Ovary (tissue), 9 donors: ENCODE measurements around the gene RUNX1. TPM values are rescaled to one million over a fixed set of nuclear protein-coding genes. Genes with fewer than 3 reads are reported as not detected.

Experiments
- DNase-seq, 5 donors: peaks; one replicate each; pipeline ENCODE4 v3.0.0-alpha.2; 2019 to 2020
- H3K27ac ChIP-seq, 2 donors: fragments of 200-600 bp; one replicate each; pipeline versions ENCODE4 v1.5.1 to v1.8.0; 2019 to 2022
- H3K27me3 ChIP-seq: fragments of 200-600 bp; one replicate; pipeline ENCODE4 v1.8.0; 2022
- H3K36me3 ChIP-seq: fragments of 200-600 bp; sonication (generic); one replicate; pipeline ENCODE4 v1.5.1; 2019
- H3K4me1 ChIP-seq: one replicate; pipeline ENCODE4 v1.8.1; 2013; ENCODE audit warnings: mild to moderate bottlenecking, moderate library complexity; ENCODE audit not compliant: insufficient read depth
- H3K4me3 ChIP-seq: fragments of 200-600 bp; sonication (generic); one replicate; pipeline ENCODE4 v1.5.1; 2017
- H3K9me3 ChIP-seq, 2 donors: fragments of 200-600 bp in 1 of 2; sonication (generic) in 1 of 2; one replicate each; pipeline versions ENCODE4 v1.5.1 to v1.8.1; 2013 to 2019; ENCODE audit warnings: mild to moderate bottlenecking in 1 of 2, moderate library complexity in 1 of 2
- EP300 ChIP-seq: sonication (generic); formaldehyde crosslinking; IDR thresholded peaks from one replicate; pipeline ENCODE4 v1.6.1; 2017; ENCODE audit warnings: antibody characterized with exemption
- POLR2A ChIP-seq: fragments of 450-650 bp; IDR thresholded peaks from one replicate; pipeline ENCODE4 v1.6.1; 2017; ENCODE audit warnings: antibody characterized with exemption, mild to moderate bottlenecking, moderate library complexity
- WGBS, 3 donors: extraction: QIAGEN DNeasy Blood & Tissue Kit in 1 of 3; methylation state at CpG; one replicate each; pipeline versions ENCODE4 v1.1.5 to v1.1.7; 2013 to 2017; 5-methylcytosine and 5-hydroxymethylcytosine counted together
- intact Hi-C, 4 donors: fragments of 100-400 bp; cut with DNase I; formaldehyde crosslinking; loops; one replicate each; pipeline versions ENCODE4 v1.11.0 to v1.15.1; 2022 to 2023
- polyA plus RNA-seq, 2 donors: library from polyadenylated mRNA; stranded (reverse); fragments of 200-250 nt in 1 of 2; fragments of 350-450 nt in 1 of 2; fragmentation: Illumina TruSeq in 1 of 2; extraction: RNeasy Lipid Tissue Mini Kit (QIAGEN cat#74804) in 1 of 2; gene quantifications; one replicate each; pipeline ENCODE4 v1.2.3, GENCODE V29; 2013 to 2014
- total RNA-seq, 7 donors: library from RNA; depleted of rRNA in 2 of 7; stranded (reverse); fragments of >200 nt in 2 of 7; fragmentation: NEBNext Ultra II Directional in 3 of 7; extraction: Animal tissue kit (Norgen Biotek cat#: 25700) in 3 of 7; gene quantifications; one replicate each; pipeline versions ENCODE4 v1.1.0 to v1.2.4, GENCODE V29; 2016 to 2023
- TF ChIP-seq, protein P1 (sequence below), 3 donors: fragments of 450-650 bp in 2 of 3; fragments of 200-600 bp in 1 of 3; IDR thresholded peaks; one replicate each; pipeline versions ENCODE4 v1.5.1 to v1.8.0; 2016 to 2022; ENCODE audit warnings: antibody characterized with exemption in 3 of 3, mild to moderate bottlenecking in 1 of 3
- donor health status: DM: no; HTN: no; CAD: no; lungs with moderate emphysema.
- donor health status: DM: no; HTN: no; CAD: no.
- donor health status: Bipolar disorder and iron deficiency.
- donor health status: DM: yes; HTN: yes; CAD: no.
- donor health status: DM: no; HTN: no; CAD: no.
- donor health status: DM: yes; HTN: yes; CAD: no.

Gene RUNX1
- total and polyA plus RNA-seq, 9 donors, result 6.0 to 27.4 (median 17.8) TPM

GRCh38 chr21:34999397-34999941, 49.6 kb downstream of the RUNX1 start:
- intact Hi-C loops, result no loop called here
- no peaks in the 10 kb centered on the region for H3K27me3 ChIP-seq
- TF ChIP-seq POLR2A, result no peak
- TF ChIP-seq EP300, result no peak
- TF ChIP-seq, protein P1, sequence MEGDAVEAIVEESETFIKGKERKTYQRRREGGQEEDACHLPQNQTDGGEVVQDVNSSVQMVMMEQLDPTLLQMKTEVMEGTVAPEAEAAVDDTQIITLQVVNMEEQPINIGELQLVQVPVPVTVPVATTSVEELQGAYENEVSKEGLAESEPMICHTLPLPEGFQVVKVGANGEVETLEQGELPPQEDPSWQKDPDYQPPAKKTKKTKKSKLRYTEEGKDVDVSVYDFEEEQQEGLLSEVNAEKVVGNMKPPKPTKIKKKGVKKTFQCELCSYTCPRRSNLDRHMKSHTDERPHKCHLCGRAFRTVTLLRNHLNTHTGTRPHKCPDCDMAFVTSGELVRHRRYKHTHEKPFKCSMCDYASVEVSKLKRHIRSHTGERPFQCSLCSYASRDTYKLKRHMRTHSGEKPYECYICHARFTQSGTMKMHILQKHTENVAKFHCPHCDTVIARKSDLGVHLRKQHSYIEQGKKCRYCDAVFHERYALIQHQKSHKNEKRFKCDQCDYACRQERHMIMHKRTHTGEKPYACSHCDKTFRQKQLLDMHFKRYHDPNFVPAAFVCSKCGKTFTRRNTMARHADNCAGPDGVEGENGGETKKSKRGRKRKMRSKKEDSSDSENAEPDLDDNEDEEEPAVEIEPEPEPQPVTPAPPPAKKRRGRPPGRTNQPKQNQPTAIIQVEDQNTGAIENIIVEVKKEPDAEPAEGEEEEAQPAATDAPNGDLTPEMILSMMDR (IDR thresholded peaks at IDR 0.05), result no peak
- H3K36me3 ChIP-seq, result no peaks in the 10 kb centered on the region
- no peaks in the 10 kb centered on the region for H3K9me3 ChIP-seq
- peaks cover 2% of the 10 kb centered on the region for H3K4me1 ChIP-seq
- 27 to 40% (median 28%) methylated on average over 10 of the region's 10 CpGs for WGBS, 3 donors
- H3K4me3 ChIP-seq, result no peak overlapping the region
- no peak overlapping the region for H3K27ac ChIP-seq
- peak in 1 of 5 donors; percentile 42 for DNase-seq

GRCh38 chr21:34998176-34998575, 50.9 kb downstream of the RUNX1 start:
- Histone ChIP-seq H3K4me3 (no peak overlapping the region), H3K4me1 (peaks cover 2% of the 10 kb centered on the region), H3K27me3 (no peaks in the 10 kb centered on the region), H3K27ac (no peak overlapping the region), H3K9me3 (no peaks in the 10 kb centered on the region), H3K36me3 (no peaks in the 10 kb centered on the region)
- WGBS, 3 donors, result 58 to 74% (median 68%) methylated on average over 5 of the region's 5 CpGs
- DNase-seq, result no peak
- intact Hi-C loops, result no loop called here
- no peak for TF ChIP-seq EP300
- TF ChIP-seq, protein P1 (IDR thresholded peaks at IDR 0.05), result no peak
- TF ChIP-seq POLR2A, result no peak

GRCh38 chr21:34997294-34997693, 51.8 kb downstream of the RUNX1 start:
- H3K27ac ChIP-seq, result no peak overlapping the region
- H3K27me3 ChIP-seq, result no peaks in the 10 kb centered on the region
- no peaks in the 10 kb centered on the region for H3K36me3 ChIP-seq
- H3K4me1 ChIP-seq, result peaks cover 2% of the 10 kb centered on the region
- TF ChIP-seq POLR2A, result no peak
- TF ChIP-seq, protein P1 (IDR thresholded peaks at IDR 0.05), result no peak
- no peak for TF ChIP-seq EP300
- DNase-seq, result no peak
- 15 to 21% (median 17%) methylated on average over 4 of the region's 4 CpGs for WGBS, 3 donors
- intact Hi-C loops, result no loop called here
- H3K4me3 ChIP-seq, result no peak overlapping the region
- H3K9me3 ChIP-seq, result no peaks in the 10 kb centered on the region

- H3K27me3 ChIP-seq, result no peaks in the 10 kb centered on the region
- no peaks in the 10 kb centered on the region for H3K36me3 ChIP-seq
- H3K9me3 ChIP-seq, result no peaks in the 10 kb centered on the region
- 23 to 24% (median 23%) methylated on average over 8 of the region's 8 CpGs for WGBS, 3 donors
- no peak for TF ChIP-seq POLR2A
- TF ChIP-seq EP300, result no peak
- TF ChIP-seq, protein P1 (IDR thresholded peaks at IDR 0.05), result no peak
- no peak overlapping the region for H3K27ac ChIP-seq
- H3K4me1 ChIP-seq, result peaks cover 2% of the 10 kb centered on the region
- H3K4me3 ChIP-seq, result no peak overlapping the region
- intact Hi-C loops, result no loop called here
- DNase-seq, result peak in 1 of 5 donors; percentile 31
Observed at GRCh38 chr21:34996304-34997101, 52.6 kb downstream of the RUNX1 start.
